Osteocyte (in vitro differentiated cells): ENCODE measurements around the gene D2HGDH. TPM values are rescaled to one million over a fixed set of nuclear protein-coding genes. Genes with fewer than 3 reads are reported as not detected.
"Not testable (repeated sequence)": the region's sequence is repeated elsewhere in the genome, so short reads cannot be mapped to it uniquely, and the experiment has no call there.

Experiments used
- DNase-seq: peaks from one replicate; pipeline ENCODE4 v3.0.0; 2021; ENCODE audit warnings: mixed read lengths; ENCODE audit not compliant: unreplicated experiment; ENCODE audit errors: extremely low spot score
- H3K27ac Mint-ChIP-seq: one replicate; pipeline ENCODE4 v1.8.0; 2021; ENCODE audit warnings: mild to moderate bottlenecking, mixed read lengths; ENCODE audit not compliant: unreplicated experiment
- H3K27me3 Mint-ChIP-seq: one replicate; pipeline ENCODE4 v1.8.0; 2021; ENCODE audit warnings: mixed read lengths; ENCODE audit not compliant: unreplicated experiment
- H3K36me3 Mint-ChIP-seq: one replicate; pipeline ENCODE4 v1.8.0; 2021; ENCODE audit warnings: mixed read lengths; ENCODE audit not compliant: unreplicated experiment
- H3K4me1 Mint-ChIP-seq: one replicate; pipeline ENCODE4 v1.8.0; 2021; ENCODE audit warnings: mixed read lengths; ENCODE audit not compliant: unreplicated experiment
- H3K4me3 Mint-ChIP-seq: one replicate; pipeline ENCODE4 v1.8.0; 2021; ENCODE audit warnings: mild to moderate bottlenecking, moderate library complexity, mixed read lengths; ENCODE audit not compliant: unreplicated experiment
- H3K9me3 Mint-ChIP-seq: one replicate; pipeline ENCODE4 v1.8.0; 2021; ENCODE audit warnings: mixed read lengths; ENCODE audit not compliant: unreplicated experiment
- total RNA-seq: library from RNA; stranded (reverse); gene quantifications from 2 replicates; pipeline ENCODE4 v1.2.1, GENCODE V29; 2021
- TF ChIP-seq, protein P1 (sequence below): fragments of 200-600 bp; sonication (generic); IDR thresholded peaks from 2 replicates; pipeline ENCODE4 v1.5.0; 2021; ENCODE audit warnings: antibody characterized with exemption, mild to moderate bottlenecking, moderate library complexity

The D2HGDH gene
- total RNA-seq, 1 donor from 2014 or later = 32.5 TPM

DNA sequence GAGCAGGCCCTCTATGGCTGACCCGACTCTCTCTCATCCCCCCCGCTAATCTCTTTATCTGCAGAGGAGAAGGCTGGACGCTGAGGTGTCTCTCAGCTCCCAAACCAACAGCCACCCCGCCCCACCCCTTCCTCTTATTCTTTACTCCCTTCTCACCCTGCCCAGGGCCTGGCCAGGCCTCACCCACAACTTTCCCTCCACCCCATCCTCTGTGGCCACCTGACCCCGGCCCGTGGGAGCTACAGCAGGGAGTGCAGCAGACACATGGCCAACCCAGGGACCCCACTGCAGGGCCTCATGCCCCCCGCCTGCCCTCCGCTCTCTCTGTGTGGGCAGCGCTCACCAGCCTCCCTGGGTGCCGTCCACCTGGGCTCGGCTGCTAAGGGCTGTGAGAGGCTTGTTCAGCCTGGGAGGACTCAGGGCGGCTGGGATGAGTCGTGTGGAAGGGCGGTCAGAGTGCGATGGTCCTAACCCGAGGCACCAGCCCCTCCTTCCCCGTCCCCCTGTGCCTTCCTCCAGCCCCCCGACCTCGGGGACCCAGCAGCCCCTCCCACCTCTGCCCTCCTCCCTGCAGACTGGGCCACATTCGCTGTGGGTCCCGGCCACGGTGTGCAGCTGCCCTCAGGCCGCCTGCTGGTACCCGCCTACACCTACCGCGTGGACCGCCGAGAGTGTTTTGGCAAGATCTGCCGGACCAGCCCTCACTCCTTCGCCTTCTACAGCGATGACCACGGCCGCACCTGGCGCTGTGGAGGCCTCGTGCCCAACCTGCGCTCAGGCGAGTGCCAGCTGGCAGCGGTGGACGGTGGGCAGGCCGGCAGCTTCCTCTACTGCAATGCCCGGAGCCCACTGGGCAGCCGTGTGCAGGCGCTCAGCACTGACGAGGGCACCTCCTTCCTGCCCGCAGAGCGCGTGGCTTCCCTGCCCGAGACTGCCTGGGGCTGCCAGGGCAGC lies 81.3 kb downstream of the D2HGDH start:
- TF ChIP-seq, protein P1, sequence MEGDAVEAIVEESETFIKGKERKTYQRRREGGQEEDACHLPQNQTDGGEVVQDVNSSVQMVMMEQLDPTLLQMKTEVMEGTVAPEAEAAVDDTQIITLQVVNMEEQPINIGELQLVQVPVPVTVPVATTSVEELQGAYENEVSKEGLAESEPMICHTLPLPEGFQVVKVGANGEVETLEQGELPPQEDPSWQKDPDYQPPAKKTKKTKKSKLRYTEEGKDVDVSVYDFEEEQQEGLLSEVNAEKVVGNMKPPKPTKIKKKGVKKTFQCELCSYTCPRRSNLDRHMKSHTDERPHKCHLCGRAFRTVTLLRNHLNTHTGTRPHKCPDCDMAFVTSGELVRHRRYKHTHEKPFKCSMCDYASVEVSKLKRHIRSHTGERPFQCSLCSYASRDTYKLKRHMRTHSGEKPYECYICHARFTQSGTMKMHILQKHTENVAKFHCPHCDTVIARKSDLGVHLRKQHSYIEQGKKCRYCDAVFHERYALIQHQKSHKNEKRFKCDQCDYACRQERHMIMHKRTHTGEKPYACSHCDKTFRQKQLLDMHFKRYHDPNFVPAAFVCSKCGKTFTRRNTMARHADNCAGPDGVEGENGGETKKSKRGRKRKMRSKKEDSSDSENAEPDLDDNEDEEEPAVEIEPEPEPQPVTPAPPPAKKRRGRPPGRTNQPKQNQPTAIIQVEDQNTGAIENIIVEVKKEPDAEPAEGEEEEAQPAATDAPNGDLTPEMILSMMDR = no peak
- no peak for DNase-seq
- Mint-ChIP-seq H3K4me3 (no peak overlapping the region), H3K4me1 (no peaks in the 10 kb centered on the region), H3K27ac (no peak overlapping the region), H3K36me3 (no peaks in the 10 kb centered on the region), H3K9me3 (no peaks in the 10 kb centered on the region), H3K27me3 (no peaks in the 10 kb centered on the region)

DNA sequence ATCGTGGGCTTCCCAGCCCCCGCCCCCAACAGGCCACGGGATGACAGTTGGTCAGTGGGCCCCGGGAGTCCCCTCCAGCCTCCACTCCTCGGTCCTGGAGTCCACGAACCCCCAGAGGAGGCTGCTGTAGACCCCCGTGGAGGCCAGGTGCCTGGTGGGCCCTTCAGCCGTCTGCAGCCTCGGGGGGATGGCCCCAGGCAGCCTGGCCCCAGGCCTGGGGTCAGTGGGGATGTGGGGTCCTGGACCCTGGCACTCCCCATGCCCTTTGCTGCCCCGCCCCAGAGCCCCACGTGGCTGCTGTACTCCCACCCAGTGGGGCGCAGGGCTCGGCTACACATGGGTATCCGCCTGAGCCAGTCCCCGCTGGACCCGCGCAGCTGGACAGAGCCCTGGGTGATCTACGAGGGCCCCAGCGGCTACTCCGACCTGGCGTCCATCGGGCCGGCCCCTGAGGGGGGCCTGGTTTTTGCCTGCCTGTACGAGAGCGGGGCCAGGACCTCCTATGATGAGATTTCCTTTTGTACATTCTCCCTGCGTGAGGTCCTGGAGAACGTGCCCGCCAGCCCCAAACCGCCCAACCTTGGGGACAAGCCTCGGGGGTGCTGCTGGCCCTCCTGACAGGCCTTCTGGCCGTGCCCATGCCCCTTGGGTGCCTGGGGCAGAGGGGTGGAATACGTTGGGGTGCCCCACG lies 82.1 kb downstream of the D2HGDH start:
- Mint-ChIP-seq H3K4me1 (no peaks in the 10 kb centered on the region), H3K27ac (no peak overlapping the region), H3K27me3 (no peaks in the 10 kb centered on the region), H3K4me3 (no peak overlapping the region), H3K36me3 (no peaks in the 10 kb centered on the region), H3K9me3 (no peaks in the 10 kb centered on the region)
- TF ChIP-seq, protein P1 = no peak
- no peak for DNase-seq

DNA sequence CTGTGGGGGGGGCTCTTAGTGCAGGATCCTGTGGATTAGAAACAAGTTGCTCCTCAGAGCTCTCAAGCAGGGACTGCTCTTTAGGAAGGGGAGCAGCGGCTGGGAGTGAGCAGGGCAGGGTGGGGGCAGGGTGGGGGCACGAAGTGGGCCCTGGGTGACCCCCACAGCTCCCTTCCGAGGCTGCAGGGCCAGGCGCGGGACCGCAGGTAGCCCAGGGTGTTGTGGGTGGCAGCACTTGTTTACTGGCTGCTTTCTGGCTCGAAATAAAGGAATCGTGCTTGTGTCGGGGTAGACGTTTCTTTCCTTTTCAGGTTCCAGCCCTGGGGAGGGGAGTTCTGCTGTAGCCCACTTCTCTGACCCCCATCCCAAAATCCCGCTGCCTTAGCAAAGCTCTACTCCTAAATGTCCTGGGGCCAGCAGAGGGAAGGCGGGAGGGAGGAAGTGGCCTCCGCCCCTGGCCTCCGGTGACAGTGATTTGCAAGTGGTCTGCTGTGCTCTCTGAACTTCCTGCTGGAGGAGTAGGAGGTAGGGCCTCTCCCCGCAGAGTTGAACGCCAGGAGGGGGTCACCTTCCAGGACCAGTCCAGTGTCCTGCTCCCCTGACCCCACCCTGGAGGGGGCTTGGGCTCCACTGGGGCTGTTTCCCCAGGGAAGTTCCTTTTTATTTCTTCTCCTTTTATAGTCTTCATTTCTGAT lies 82.8 kb downstream of the D2HGDH start:
- Mint-ChIP-seq H3K36me3 (no peaks in the 10 kb centered on the region), H3K4me3 (no peak overlapping the region), H3K27me3 (no peaks in the 10 kb centered on the region), H3K27ac (no peak overlapping the region), H3K9me3 (no peaks in the 10 kb centered on the region), H3K4me1 (no peaks in the 10 kb centered on the region)
- no peak for DNase-seq
- TF ChIP-seq, protein P1 = no peak

DNA sequence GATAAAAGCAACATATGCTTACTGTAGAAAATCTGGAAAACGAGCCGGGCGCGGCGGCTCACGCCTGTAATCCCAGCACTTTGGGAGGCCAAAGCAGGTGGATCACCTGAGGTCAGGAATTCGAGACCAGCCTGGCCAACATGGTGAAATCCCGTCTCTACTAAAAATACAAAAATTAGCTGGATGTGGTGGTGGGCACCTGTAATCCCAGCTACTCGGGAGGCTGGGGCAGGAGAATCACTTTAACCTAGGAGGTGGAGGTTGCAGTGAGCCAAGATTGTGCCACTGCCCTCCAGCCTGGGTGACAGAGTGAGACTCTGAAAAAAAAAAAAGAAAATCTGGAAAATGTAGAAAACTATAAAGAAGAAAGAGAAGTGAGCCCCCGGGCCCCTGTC lies 83.4 kb downstream of the D2HGDH start:
- not testable (repeated sequence) for H3K4me3 Mint-ChIP-seq, DNase-seq, H3K4me1 Mint-ChIP-seq, H3K27ac Mint-ChIP-seq, H3K9me3 Mint-ChIP-seq, H3K36me3 Mint-ChIP-seq, H3K27me3 Mint-ChIP-seq

Other genes with a start within 250 kb of the D2HGDH start
- 197 and 206 TPM in 2 replicates for gene STK25, start 226.0 kb upstream of the D2HGDH start, total RNA-seq
- 45.0 and 47.5 TPM in 2 replicates for gene BOK, start 175.9 kb upstream of the D2HGDH start, total RNA-seq
- 51.6 and 52.8 TPM in 2 replicates for gene THAP4, start 97.5 kb upstream of the D2HGDH start, total RNA-seq
- gene ATG4B, start 96.9 kb upstream of the D2HGDH start, total RNA-seq = 73.5 and 78.1 TPM in 2 replicates
- 26.3 and 28.8 TPM in 2 replicates for gene DTYMK, start 47.8 kb upstream of the D2HGDH start, total RNA-seq
- gene ING5, start 32.6 kb upstream of the D2HGDH start, total RNA-seq = 29.4 and 32.0 TPM in 2 replicates
- gene GAL3ST2, start 42.2 kb downstream of the D2HGDH start, total RNA-seq = 0.48 TPM in 1 of 2 replicates, not detected in the other
- gene NEU4, start 74.6 kb downstream of the D2HGDH start, total RNA-seq = not detected in 2 replicates
- not detected in 2 replicates for gene PDCD1, start 124.3 kb downstream of the D2HGDH start, total RNA-seq
- not detected in 2 replicates for gene RTP5, start 135.1 kb downstream of the D2HGDH start, total RNA-seq